HG03135 (cell line): ENCODE results near the gene NR3C1.

Experiments used
- ATAC-seq: cut with Tn5 transposase; IDR thresholded peaks from one replicate; pipeline ENCODE4 v1.9.1; 2021; ENCODE audit warnings: mild to moderate bottlenecking, moderate library complexity; ENCODE audit not compliant: unreplicated experiment

NR3C1 gene

GRCh38 chr5:143399616-143400540 lies 3.6 kb downstream of the NR3C1 start:
- ATAC-seq = no peak

GRCh38 chr5:143398451-143399237 lies 4.8 kb downstream of the NR3C1 start:
- no peak for ATAC-seq

GRCh38 chr5:143398053-143398355 lies 5.5 kb downstream of the NR3C1 start:
- no peak for ATAC-seq

GRCh38 chr5:143397302-143398052 lies 6.0 kb downstream of the NR3C1 start:
- no peak for ATAC-seq

- ATAC-seq = peak; percentile 30
Observed at GRCh38 chr5:143396353-143396940, 7.0 kb downstream of the NR3C1 start.

GRCh38 chr5:143395638-143396352 lies 7.7 kb downstream of the NR3C1 start:
- peak; percentile 63 for ATAC-seq

GRCh38 chr5:143393524-143393923 lies 10.0 kb downstream of the NR3C1 start:
- no peak for ATAC-seq

GRCh38 chr5:143390941-143391340 lies 12.5 kb downstream of the NR3C1 start:
- ATAC-seq = no peak

GRCh38 chr5:143390258-143390657 lies 13.2 kb downstream of the NR3C1 start:
- ATAC-seq = no peak

- ATAC-seq = no peak
Observed at GRCh38 chr5:143386725-143387124, 16.8 kb downstream of the NR3C1 start.

GRCh38 chr5:143384865-143385657 lies 18.4 kb downstream of the NR3C1 start:
- no peak for ATAC-seq

- ATAC-seq = no peak
Observed at GRCh38 chr5:143383988-143384387, 19.5 kb downstream of the NR3C1 start.

- ATAC-seq = no peak
Observed at GRCh38 chr5:143379606-143380005, 23.9 kb downstream of the NR3C1 start.

GRCh38 chr5:143376911-143377813 lies 26.3 kb downstream of the NR3C1 start:
- no peak for ATAC-seq

- ATAC-seq = no peak
Observed at GRCh38 chr5:143376195-143376779, 27.2 kb downstream of the NR3C1 start.

GRCh38 chr5:143374496-143375217 lies 28.8 kb downstream of the NR3C1 start:
- no peak for ATAC-seq

GRCh38 chr5:143373076-143373475 lies 30.4 kb downstream of the NR3C1 start:
- ATAC-seq = no peak
